Kidney tubule cell (primary cell): ENCODE data around the gene ANKRD65.
"Not testable (repeated sequence)": the region's sequence is repeated elsewhere in the genome, so short reads cannot be mapped to it uniquely, and the experiment has no call there.

ENCODE experiments used
- DNase-seq: peaks from one replicate; pipeline ENCODE4 v3.0.0-alpha.2; 2018; ENCODE audit warnings: low spot score

The ANKRD65 gene

GRCh38 chr1:1421147-1421906 lies at the start of gene ANKRD65:
ANKRD65 (minus strand) TSS chr1:1421276; CDS start chr1:1421005, 271 bp downstream.
- DNase-seq = no peak

- not testable (repeated sequence) for DNase-seq
Measured at GRCh38 chr1:1468196-1468985, 47.3 kb upstream of the ANKRD65 start.

DNA sequence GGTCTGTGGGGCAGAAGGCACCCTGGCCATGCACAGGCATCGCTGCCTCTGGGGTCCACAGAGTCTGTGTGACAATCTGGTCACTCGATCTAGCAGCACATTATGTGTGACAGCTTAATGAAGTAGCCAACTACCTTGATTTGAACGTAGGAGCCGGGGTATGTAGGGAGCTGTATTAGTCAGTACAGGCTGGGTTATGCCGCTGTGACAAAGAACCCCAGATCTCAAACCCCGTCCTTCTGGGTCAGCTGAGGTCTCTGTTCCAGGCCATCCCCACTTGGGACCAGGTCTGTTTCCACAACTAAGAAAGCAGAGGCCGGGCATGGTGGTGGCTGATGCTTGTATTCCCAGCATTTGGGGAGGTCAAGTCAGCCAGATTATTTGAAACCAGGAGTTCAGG lies 42.2 kb upstream of the ANKRD65 start:
- no peak for DNase-seq

GRCh38 chr1:1462318-1462966 lies 41.4 kb upstream of the ANKRD65 start:
- DNase-seq = peak; percentile 94

GRCh38 chr1:1461721-1462317 lies 40.7 kb upstream of the ANKRD65 start:
- DNase-seq = peak; percentile 13

DNA sequence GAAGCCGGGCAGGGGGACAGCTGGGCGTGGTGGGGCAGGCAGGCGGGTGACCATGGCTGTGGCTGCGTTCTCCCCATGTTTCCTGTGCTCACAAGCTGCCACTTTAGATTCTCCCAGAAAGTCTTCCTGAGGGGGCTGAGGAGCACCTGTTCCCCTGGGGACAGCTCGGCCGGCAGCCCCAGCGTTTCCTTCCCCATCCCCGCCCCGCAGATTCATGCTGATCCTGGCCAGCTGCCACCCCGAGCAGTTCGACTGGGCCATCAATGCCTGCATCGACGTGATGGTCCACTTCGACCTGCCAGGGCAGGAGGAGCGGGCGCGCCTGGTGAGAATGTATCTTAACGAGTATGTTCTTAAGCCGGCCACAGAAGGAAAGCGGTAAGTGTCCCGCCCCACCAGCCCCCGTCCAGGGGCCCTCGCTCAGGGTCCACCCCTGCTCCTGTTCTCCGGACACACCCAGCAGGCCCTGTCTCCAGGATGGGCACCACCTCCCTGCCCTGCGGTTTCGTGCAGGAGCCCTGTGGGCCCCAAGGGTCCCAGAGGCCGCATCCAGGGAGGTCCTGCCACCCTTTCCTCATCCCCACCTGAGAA lies 39.6 kb upstream of the ANKRD65 start:
- DNase-seq = no peak

DNA sequence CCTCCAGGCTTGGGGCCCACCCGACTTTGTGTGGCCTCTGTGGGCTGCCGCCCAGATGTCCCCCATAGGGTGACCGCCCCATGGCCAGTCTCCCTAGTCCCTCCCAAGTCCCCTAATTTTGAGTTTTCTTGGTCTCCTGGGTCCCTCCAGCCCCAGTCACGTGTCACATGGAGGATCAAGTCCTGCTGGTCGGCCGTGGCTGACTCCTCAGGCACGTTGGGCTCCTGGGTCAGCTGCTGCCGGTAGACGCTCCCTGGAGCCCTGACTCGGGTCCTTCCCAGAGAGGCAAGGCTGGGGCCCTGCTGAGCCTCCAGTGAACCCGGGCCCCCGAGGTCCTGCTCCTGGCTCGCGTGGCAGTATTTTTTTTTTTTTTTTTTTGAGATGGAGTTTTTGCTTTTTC lies 38.6 kb upstream of the ANKRD65 start:
- DNase-seq = not testable (repeated sequence)

- not testable (repeated sequence) for DNase-seq
Measured at GRCh38 chr1:1459156-1459555, 38.1 kb upstream of the ANKRD65 start.

DNA sequence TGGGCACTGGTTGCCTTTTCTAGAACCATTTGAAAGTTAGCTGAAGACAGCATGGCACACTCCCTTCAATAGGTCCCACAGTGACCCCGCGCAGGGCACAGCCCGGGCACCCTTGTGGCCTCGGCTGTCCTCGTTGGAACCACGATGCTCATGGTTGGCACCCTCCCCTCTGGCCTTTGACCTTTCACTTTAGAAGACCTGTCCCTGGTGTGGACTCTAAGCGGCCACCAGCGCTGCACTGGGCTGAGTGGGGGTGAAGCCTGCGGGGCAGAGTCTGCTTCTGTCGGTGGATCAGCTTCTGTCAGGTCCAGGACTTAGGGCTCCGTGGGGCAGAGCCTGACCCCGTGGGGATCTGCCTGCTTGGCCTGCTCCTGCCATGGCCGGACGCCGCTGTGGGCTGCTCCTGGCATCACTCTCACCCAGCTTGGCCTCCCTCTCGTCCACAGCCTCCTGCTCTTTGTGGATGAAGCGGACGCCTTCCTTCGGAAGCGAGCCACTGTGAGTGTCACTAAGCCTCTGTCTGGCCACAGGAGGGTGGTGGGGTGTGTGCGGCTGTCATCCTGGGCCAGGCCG lies 35.7 kb upstream of the ANKRD65 start:
- not testable (repeated sequence) for DNase-seq

GRCh38 chr1:1455934-1456333 lies 34.9 kb upstream of the ANKRD65 start:
- DNase-seq = not testable (repeated sequence)

- no peak for DNase-seq
Measured at GRCh38 chr1:1455366-1455884, 34.3 kb upstream of the ANKRD65 start.

- not testable (repeated sequence) for DNase-seq
Measured at GRCh38 chr1:1454286-1455056, 33.4 kb upstream of the ANKRD65 start.

- no peak for DNase-seq
Measured at GRCh38 chr1:1452882-1453281, 31.8 kb upstream of the ANKRD65 start.

DNA sequence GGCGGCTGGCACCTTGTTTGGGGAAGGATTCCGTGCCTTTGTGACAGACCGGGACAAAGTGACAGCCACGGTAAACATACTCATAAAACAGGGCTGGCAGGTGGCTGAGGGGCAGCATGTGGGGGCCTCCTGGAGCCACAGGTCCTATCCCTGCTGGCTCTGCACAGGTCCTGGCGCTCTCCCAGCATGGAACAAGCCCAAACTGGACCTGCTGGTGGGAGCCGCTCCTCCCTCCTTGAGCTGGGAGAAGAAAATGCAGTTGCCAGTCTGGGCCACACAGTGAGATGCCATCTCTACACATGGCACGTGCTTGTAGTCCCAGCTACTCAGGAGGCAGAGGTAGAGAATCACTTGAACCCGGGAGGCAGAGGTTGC lies 31.3 kb upstream of the ANKRD65 start:
- not testable (repeated sequence) for DNase-seq

DNA sequence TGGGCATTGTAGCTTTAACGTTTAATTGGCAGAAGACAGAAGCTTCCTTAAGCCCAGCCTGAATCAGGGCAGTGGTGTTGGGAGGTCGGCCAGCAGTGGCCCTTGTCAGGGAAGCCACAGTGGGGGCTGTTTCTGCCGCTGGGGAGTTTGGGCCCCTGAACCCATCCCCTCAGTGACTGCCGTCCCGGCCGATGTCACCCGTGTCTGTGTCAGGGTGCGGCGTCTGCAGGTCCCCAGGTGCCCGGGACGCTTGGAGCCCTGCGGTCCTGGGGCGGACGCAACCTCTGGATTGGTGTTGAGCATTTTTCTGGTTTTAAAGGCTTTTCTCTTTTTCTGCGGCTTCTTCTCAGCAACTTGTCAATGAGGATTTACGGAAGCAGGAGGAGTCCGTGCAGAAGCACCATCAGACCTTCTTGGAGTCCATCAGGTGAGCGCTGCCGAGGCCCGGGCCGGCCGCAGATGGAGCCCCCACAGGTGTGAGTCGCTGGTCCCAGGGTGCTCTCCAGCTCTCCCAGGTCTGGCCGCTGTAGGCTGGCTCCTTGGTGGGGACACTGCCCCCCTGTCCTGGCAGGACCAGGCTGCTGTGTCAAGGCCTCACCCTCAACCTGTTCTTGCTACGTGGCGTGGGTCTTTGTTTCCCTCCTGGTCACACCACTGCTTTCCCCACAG lies 30.8 kb upstream of the ANKRD65 start:
- no peak for DNase-seq

DNA sequence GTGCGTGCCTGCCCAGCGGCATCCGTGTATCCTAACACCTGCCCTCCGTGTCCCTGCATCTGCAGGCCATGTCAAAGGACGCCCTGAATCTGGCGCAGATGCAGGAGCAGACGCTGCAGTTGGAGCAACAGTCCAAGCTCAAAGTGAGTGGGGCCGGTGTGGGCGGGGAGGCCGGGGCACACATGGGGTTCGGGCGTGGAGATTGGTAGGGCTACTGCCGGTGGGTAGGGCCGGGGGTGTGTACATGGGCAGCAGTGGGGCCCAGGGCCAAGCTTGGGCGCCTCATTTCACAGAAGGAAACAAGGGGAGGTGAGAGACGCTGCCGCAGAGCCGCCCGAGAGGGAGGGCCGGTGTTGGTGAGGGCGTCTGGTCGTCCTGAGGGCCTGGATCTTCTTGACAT lies 29.5 kb upstream of the ANKRD65 start:
- DNase-seq = not testable (repeated sequence)

- no peak for DNase-seq
Measured at GRCh38 chr1:1449099-1449739, 28.1 kb upstream of the ANKRD65 start, which contains the start of gene ATAD3C. ATAD3C (plus strand) TSS chr1:1449689; CDS start chr1:1450684, 995 bp downstream.

DNA sequence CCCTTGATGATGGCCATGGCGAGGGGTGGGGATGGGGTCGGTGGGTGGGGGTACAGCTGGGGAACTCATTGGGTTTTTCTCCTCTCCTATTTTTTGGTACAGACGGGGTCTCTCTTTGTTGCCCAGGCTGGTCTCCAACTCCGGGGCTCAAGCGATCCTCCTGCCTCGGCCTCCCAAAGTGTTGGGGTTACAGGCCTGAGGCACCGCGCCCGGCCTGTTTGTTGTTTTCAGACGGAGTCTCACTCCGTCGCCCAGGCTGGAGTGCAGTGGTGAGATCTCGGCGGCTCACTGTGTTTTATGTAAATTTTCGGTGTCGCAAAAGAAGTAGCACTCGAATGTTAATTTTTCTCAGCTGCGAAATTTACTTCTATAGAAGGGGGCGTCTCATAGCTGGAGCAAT lies 25.6 kb upstream of the ANKRD65 start:
- DNase-seq = not testable (repeated sequence)

DNA sequence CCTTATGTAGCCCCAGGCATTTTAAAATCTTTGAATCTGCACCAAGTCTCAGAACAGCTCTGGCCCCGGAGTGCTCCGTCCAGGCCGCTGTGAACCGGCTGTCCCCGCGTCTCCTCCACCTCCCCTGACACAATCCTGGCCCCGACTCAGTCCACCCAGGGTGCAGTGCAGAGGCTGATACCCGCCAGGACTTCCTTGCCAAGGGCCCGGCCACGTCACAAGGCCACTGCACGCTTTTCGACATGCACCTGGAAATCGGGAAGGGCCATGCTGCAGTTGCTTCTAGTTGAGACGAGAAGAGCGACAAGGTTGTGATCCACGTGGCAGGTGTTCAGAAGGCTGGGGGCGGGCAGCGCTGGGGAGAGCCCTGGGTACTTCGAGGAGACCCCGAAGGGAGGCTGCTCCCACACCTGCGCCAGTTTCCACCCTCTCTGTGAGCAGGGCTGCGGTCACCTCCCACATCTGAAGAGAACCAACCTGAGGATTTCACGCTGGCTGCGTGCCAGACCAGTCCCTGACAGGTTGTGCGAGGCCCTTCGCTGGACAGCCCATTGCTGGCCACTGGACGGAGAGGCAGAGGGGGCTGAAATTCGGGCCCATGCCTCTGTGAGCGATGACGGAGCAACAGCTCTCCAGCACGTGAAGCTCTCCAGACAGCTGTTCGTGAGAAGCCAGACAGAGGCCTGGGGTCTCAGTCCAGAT lies 21.1 kb upstream of the ANKRD65 start:
- DNase-seq = no peak
